Testis (tissue), 3 donors: ENCODE measurements around the gene ILKAP. TPM values are rescaled to one million over a fixed set of nuclear protein-coding genes. Genes with fewer than 3 reads are reported as not detected.

Experiments
- DNase-seq: peaks from one replicate; pipeline ENCODE4 v3.0.0-alpha.2; 2019
- H3K27ac ChIP-seq, 2 donors: fragments of 200-600 bp; sonication (generic); one replicate each; pipeline ENCODE4 v1.5.1; 2019
- H3K27me3 ChIP-seq: fragments of 200-600 bp; sonication (generic); one replicate; pipeline ENCODE4 v1.5.1; 2019
- H3K36me3 ChIP-seq: fragments of 200-600 bp; sonication (generic); one replicate; pipeline ENCODE4 v1.5.1; 2017; ENCODE audit warnings: low read depth; ENCODE audit errors: missing control alignments
- H3K4me1 ChIP-seq: fragments of 200-600 bp; sonication (generic); one replicate; pipeline ENCODE4 v1.5.1; 2019
- H3K4me3 ChIP-seq, 2 donors: fragments of 200-600 bp; sonication (generic); one replicate each; pipeline ENCODE4 v1.5.1; 2017 to 2019
- H3K9me3 ChIP-seq: fragments of 200-600 bp; sonication (generic); one replicate; pipeline ENCODE4 v1.5.1; 2017
- POLR2A ChIP-seq: fragments of 450-650 bp; IDR thresholded peaks from one replicate; pipeline ENCODE4 v1.6.1; 2017; ENCODE audit warnings: antibody characterized with exemption, mild to moderate bottlenecking, moderate library complexity
- WGBS, 2 donors: methylation state at CpG; one replicate each; pipeline ENCODE4 v1.1.5; 2018; 5-methylcytosine and 5-hydroxymethylcytosine counted together
- intact Hi-C: fragments of 100-400 bp; cut with DNase I; formaldehyde crosslinking; loops from one replicate; pipeline ENCODE4 v1.15.1; 2023; ENCODE audit warnings: low total_unique reads
- polyA plus RNA-seq: library from polyadenylated mRNA; stranded (reverse); fragments of 350-450 nt; fragmentation: Illumina TruSeq; extraction: RNeasy Lipid Tissue Mini Kit (QIAGEN cat#74804); gene quantifications from one replicate; pipeline ENCODE4 v1.2.3, GENCODE V29; 2014; ENCODE audit warnings: low read depth, low replicate concordance; ENCODE audit not compliant: insufficient read depth
- total RNA-seq, 2 donors: library from RNA; depleted of rRNA; stranded (reverse); fragments of >200 nt; gene quantifications; one replicate each; pipeline ENCODE4 v1.2.3, GENCODE V29; 2016
- TF ChIP-seq, protein P1 (sequence below), 3 experiments: fragments of 450-650 bp in 2 of 3; fragments of 200-600 bp in 1 of 3; sonication (generic) in 1 of 3; IDR thresholded peaks; one replicate each; pipeline ENCODE4 v1.5.1; 2016 to 2019; ENCODE audit warnings: antibody characterized with exemption in 3 of 3, mild to moderate bottlenecking in 2 of 3, moderate library complexity in 1 of 3

The ILKAP gene
- total and polyA plus RNA-seq, 3 donors from 2014 or later: 44.8 to 65.3 (median 59.8) TPM

DNA sequence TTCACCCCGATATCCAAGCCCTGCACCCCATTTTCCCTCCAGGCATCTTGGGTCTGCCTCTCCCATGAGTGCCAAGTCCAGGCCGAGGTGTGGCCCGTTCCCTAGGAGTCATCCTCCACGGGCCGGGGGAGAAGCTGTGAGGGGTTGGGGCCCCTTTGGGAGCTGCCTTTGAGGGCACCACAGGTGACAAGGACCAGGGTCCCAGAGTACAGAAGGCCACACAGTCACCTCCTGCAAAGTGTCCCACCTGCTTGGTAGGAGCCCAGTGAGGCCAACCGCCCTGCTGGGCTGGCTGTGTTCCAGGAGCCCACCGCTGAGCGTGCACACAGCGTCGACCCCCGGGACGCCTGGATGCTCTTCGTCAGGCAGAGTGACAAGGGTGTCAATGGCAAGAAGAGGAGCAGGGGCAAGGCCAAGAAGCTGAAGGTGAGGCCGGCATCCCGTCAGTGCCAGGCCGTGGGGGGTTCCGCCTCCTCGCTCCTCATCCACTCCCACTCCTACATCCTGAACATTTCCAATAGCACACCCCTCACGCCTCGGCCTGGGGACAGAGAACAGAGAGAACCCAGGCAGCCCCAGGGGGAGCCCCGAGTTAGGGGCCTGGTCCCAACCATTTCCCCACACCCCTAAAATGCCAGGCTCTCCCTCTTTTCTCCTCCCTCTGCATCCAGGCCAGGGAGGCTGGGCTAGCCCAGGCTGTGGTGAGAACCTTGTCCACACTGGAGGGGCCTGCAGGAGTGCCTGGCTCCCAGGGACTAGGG lies 42.0 kb downstream of the ILKAP start:
- Histone ChIP-seq H3K9me3 (no peaks in the 10 kb centered on the region), H3K27me3 (no peaks in the 10 kb centered on the region), H3K4me1 (peaks cover 1% of the 10 kb centered on the region), H3K36me3 (no peaks in the 10 kb centered on the region), H3K4me3 (no peak overlapping the region), H3K27ac (no peak overlapping the region)
- no peak for DNase-seq
- 88 to 91% methylated on average over 14 to 21 of the region's 21 CpGs for WGBS, 2 donors
- TF ChIP-seq, protein P1, sequence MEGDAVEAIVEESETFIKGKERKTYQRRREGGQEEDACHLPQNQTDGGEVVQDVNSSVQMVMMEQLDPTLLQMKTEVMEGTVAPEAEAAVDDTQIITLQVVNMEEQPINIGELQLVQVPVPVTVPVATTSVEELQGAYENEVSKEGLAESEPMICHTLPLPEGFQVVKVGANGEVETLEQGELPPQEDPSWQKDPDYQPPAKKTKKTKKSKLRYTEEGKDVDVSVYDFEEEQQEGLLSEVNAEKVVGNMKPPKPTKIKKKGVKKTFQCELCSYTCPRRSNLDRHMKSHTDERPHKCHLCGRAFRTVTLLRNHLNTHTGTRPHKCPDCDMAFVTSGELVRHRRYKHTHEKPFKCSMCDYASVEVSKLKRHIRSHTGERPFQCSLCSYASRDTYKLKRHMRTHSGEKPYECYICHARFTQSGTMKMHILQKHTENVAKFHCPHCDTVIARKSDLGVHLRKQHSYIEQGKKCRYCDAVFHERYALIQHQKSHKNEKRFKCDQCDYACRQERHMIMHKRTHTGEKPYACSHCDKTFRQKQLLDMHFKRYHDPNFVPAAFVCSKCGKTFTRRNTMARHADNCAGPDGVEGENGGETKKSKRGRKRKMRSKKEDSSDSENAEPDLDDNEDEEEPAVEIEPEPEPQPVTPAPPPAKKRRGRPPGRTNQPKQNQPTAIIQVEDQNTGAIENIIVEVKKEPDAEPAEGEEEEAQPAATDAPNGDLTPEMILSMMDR (IDR thresholded peaks at IDR 0.05): no peak
- intact Hi-C loops: no loop called here

DNA sequence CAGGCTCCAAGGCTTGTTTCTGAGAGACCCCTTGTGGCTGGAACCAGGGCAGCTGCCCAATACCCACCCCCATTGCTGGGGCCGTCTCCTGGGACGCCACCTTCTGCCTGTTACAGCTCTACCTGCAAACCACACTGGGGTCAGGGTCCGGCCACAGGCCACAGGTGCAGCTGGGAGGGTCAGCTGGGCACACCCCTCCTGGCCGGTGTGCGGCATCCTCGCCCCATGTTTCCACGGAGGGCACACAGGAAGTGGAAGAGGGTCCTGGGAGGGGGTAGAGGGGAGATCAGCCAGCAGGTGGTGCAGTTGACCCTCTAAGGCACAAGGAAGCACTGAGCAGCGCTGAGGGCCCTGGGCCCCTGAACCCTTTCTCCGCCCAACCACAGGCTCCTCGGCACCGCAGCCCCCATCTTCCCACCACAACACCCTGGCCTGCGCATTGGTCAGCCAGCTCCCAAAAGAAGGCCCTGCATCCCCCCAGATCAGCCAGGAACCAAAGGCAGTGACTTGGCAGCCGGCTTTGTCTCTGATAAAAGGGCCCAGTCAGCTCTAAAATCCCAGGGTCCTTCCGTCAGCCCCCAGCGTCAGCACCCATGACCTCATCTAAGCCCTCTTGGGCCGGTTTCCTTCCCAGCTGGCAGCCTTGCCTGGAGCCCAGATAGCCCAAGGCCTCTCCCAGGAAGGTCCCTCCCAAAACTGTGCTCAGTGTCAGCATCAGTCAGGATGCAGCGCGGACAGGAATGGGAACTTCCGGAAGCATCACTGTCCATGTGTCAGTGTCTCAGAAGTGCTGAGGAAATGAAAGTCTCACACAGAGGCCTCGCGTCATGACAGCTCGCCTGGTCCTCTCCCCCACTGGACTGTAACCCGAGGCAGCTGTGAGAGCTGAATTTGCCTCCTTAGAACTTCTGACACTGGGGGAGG lies 43.0 kb downstream of the ILKAP start:
- H3K36me3 ChIP-seq: no peaks in the 10 kb centered on the region
- H3K27ac ChIP-seq: no peak overlapping the region
- intact Hi-C loops: no loop called here
- no peak for TF ChIP-seq POLR2A
- TF ChIP-seq, protein P1 (IDR thresholded peaks at IDR 0.05): no peak
- whole genome bisulfite sequencing, 2 donors: 40 to 65% methylated on average over 1 to 23 of the region's 23 CpGs
- no peak for DNase-seq
- no peaks in the 10 kb centered on the region for H3K4me1 ChIP-seq
- H3K4me3 ChIP-seq: no peak overlapping the region
- H3K27me3 ChIP-seq: no peaks in the 10 kb centered on the region
- H3K9me3 ChIP-seq: no peaks in the 10 kb centered on the region

DNA sequence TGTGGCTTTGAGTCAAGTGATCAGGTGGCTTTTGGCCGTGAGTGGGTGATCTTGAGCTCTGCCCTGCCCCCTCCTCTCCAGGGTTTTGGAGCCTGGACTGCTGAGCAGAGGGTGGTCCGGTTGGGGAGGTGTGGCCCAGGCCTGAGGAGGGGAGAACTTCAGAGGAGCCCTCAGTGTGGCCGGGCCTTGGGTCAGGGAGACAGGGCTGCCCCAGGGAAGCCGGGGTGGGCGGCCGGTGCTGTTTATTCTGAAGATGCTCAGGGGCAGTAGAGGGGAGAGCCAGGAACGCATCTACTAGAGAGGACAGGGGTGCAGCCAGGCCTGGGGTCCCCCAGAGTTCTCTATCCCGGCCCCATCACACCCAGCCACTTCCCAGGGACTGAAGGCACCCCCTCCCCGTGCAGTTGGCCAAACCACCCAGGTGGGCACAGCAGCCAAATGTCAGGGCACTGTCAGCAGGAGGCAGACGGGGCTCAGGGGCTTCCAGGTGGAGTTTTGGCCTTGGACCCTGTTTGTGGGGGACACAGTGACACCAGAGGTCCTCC lies 43.8 kb downstream of the ILKAP start:
- no peak for DNase-seq
- Histone ChIP-seq H3K27me3 (no peaks in the 10 kb centered on the region), H3K9me3 (no peaks in the 10 kb centered on the region), H3K36me3 (no peaks in the 10 kb centered on the region), H3K4me3 (no peak overlapping the region), H3K27ac (no peak overlapping the region), H3K4me1 (no peaks in the 10 kb centered on the region)
- WGBS, 2 donors: 33 to 59% methylated on average over 1 to 10 of the region's 10 CpGs
- TF ChIP-seq, protein P1 (IDR thresholded peaks at IDR 0.05): no peak
- TF ChIP-seq POLR2A: no peak
- intact Hi-C loops: no loop called here

DNA sequence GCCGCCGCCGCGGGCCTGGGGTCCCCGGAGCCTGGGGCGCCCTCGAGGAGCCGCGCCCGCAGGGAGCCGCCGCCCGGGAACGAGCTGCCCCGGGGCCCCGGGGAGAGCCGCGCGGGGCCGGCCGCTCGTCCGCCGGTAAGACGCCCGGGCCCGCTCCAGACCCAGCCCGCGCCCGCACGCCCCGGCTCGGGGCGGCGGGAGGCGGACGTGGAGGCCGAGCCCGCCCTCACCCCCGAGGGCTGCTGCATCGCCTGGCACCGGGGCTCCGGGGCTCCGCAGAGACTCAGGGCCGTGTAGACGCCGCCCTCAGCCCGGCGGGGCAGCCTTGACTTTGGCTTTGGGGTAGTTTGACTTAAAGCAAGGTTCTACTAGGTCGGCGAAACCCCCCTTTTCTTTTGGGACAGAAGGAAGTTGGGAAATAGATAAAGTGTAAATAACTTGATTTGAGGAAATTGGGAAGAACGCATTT lies 44.4 kb downstream of the ILKAP start:
- H3K4me1 ChIP-seq: no peaks in the 10 kb centered on the region
- 3 to 4% methylated on average over 18 to 26 of the region's 52 CpGs for WGBS, 2 donors
- peak overlapping the region in 1 of 2 donors; percentile 24 for H3K4me3 ChIP-seq
- no peaks in the 10 kb centered on the region for H3K9me3 ChIP-seq
- H3K27me3 ChIP-seq: no peaks in the 10 kb centered on the region
- intact Hi-C loops: no loop called here
- H3K27ac ChIP-seq: no peak overlapping the region
- no peak for DNase-seq
- TF ChIP-seq, protein P1 (IDR thresholded peaks at IDR 0.05): no peak
- no peak for TF ChIP-seq POLR2A
- H3K36me3 ChIP-seq: no peaks in the 10 kb centered on the region
